Daoy (cell line): ENCODE data around the gene SOCS4. TPM values are rescaled to one million over a fixed set of nuclear protein-coding genes. Genes with fewer than 3 reads are reported as not detected.
A peak's percentile ranks its signal among the peaks of the same experiment; 100 is the strongest.
"Not testable (repeated sequence)": the region's sequence is repeated elsewhere in the genome, so short reads cannot be mapped to it uniquely, and the experiment has no call there.

ENCODE experiments used
- DNase-seq: peaks from one replicate; pipeline ENCODE4 v3.0.0-alpha.2; 2015; ENCODE audit warnings: low read depth
- total RNA-seq: library from RNA; depleted of rRNA; stranded (reverse); fragments of >200 nt; shearing (Covaris generic); gene quantifications from 2 replicates; pipeline ENCODE4 v1.2.3, GENCODE V29; 2014

SOCS4 gene
- total RNA-seq, 1 experiment from 2014 or later, result 18.9 TPM

GRCh38 chr14:55051423-55052268, 24.6 kb downstream of the SOCS4 start, which contains the start of gene MAPK1IP1L:
TSS of gene MAPK1IP1L (plus strand) at chr14:55051647. CDS start at chr14:55061684, 10,037 bp downstream.
- DNase-seq, result peak; percentile 96

- no peak for DNase-seq
Observed at GRCh38 chr14:55052269-55052930, 25.4 kb downstream of the SOCS4 start.

GRCh38 chr14:55053018-55053417, 26.0 kb downstream of the SOCS4 start:
- DNase-seq, result no peak

GRCh38 chr14:55053500-55053899, 26.5 kb downstream of the SOCS4 start:
- DNase-seq, result no peak

GRCh38 chr14:55054098-55054497, 27.1 kb downstream of the SOCS4 start:
- no peak for DNase-seq

GRCh38 chr14:55057919-55058318, 30.9 kb downstream of the SOCS4 start:
- no peak for DNase-seq

- no peak for DNase-seq
Observed at GRCh38 chr14:55059333-55059732, 32.3 kb downstream of the SOCS4 start.

- DNase-seq, result no peak
Observed at GRCh38 chr14:55062517-55063351, 35.7 kb downstream of the SOCS4 start.

GRCh38 chr14:55064896-55065295, 37.9 kb downstream of the SOCS4 start:
- DNase-seq, result not testable (repeated sequence)

GRCh38 chr14:55065411-55065810, 38.4 kb downstream of the SOCS4 start:
- DNase-seq, result no peak

GRCh38 chr14:55066223-55066622, 39.2 kb downstream of the SOCS4 start:
- DNase-seq, result no peak

GRCh38 chr14:55070981-55071411, 44.0 kb downstream of the SOCS4 start:
- peak; percentile 17 for DNase-seq

- peak; percentile 60 for DNase-seq
Observed at GRCh38 chr14:55071870-55072640, 45.0 kb downstream of the SOCS4 start.

- peak; percentile 54 for DNase-seq
Observed at GRCh38 chr14:55073856-55074255, 46.8 kb downstream of the SOCS4 start.

GRCh38 chr14:55074662-55075061, 47.6 kb downstream of the SOCS4 start:
- peak; percentile 26 for DNase-seq

GRCh38 chr14:55075628-55076175, 48.7 kb downstream of the SOCS4 start:
- DNase-seq, result no peak

- DNase-seq, result peak; percentile 22
Observed at GRCh38 chr14:55077170-55078151, 50.4 kb downstream of the SOCS4 start.

- not testable (repeated sequence) for DNase-seq
Observed at GRCh38 chr14:55079961-55080360, 52.9 kb downstream of the SOCS4 start.

- no peak for DNase-seq
Observed at GRCh38 chr14:55084401-55085059, 57.5 kb downstream of the SOCS4 start.
